Natural killer cell (primary cell): ENCODE measurements around the gene NLGN4X. TPM values are rescaled to one million over a fixed set of nuclear protein-coding genes. Genes with fewer than 3 reads are reported as not detected.

ENCODE experiments used
- ATAC-seq, 3 donors: fragments of 150-1000 bp in 2 of 3; fragments of 200-7000 bp in 1 of 3; cut with Tn5 transposase; 1 replicate in 1 of 3; 2 replicates in 2 of 3; pipeline ENCODE4 v1.10.0; 2021; ENCODE audit warnings: mild to moderate bottlenecking in 2 of 3, moderate library complexity in 2 of 3
- DNase-seq, 2 donors: peaks; one replicate each; pipeline versions ENCODE4 v3.0.0 to v3.0.0-alpha.2; 2013 to 2021; ENCODE audit warnings: mixed read lengths in 1 of 2
- H3K27ac ChIP-seq: one replicate; pipeline ENCODE4 v1.5.1; 2013; ENCODE audit warnings: mild to moderate bottlenecking, low read length
- H3K27me3 ChIP-seq: one replicate; pipeline ENCODE4 v1.6.1; 2013; ENCODE audit warnings: low read length; ENCODE audit not compliant: control insufficient read depth, insufficient read depth
- H3K36me3 ChIP-seq: one replicate; pipeline ENCODE4 v1.6.1; 2013; ENCODE audit warnings: low read length; ENCODE audit not compliant: control insufficient read depth, insufficient read depth
- H3K4me1 ChIP-seq: one replicate; pipeline ENCODE4 v1.6.1; 2013; ENCODE audit warnings: low read length; ENCODE audit not compliant: control insufficient read depth, insufficient read depth
- H3K4me3 ChIP-seq: one replicate; pipeline ENCODE4 v1.5.1; 2013; ENCODE audit warnings: low read length
- H3K9me3 ChIP-seq: one replicate; pipeline ENCODE4 v1.6.1; 2013; ENCODE audit warnings: low read length; ENCODE audit not compliant: control insufficient read depth, insufficient read depth
- H3K27ac Mint-ChIP-seq, 2 donors: one replicate each; pipeline ENCODE4 v1.8.0; 2022; ENCODE audit warnings: mild to moderate bottlenecking in 2 of 2, mixed read lengths in 2 of 2, moderate library complexity in 1 of 2
- H3K27me3 Mint-ChIP-seq, 2 donors: one replicate each; pipeline ENCODE4 v1.8.0; 2022; ENCODE audit warnings: low read depth in 2 of 2, mixed read lengths in 2 of 2
- H3K36me3 Mint-ChIP-seq: one replicate; pipeline ENCODE4 v1.8.0; 2022; ENCODE audit warnings: mixed read lengths
- H3K4me1 Mint-ChIP-seq, 2 donors: one replicate each; pipeline ENCODE4 v1.8.0; 2022; ENCODE audit warnings: mixed read lengths in 2 of 2
- H3K4me3 Mint-ChIP-seq: one replicate; pipeline ENCODE4 v1.8.0; 2022; ENCODE audit warnings: mild to moderate bottlenecking, moderate library complexity, mixed read lengths
- H3K9me3 Mint-ChIP-seq, 2 donors: one replicate each; pipeline ENCODE4 v1.8.0; 2022; ENCODE audit warnings: mixed read lengths in 2 of 2
- CTCF ChIP-seq: fragments of 200-600 bp; IDR thresholded peaks from one replicate; pipeline ENCODE4 v1.8.0; 2022; ENCODE audit warnings: antibody characterized with exemption
- WGBS: methylation state at CpG from one replicate; pipeline ENCODE4 v1.1.7; 2013; ENCODE audit warnings: missing lambda C conversion rate; ENCODE audit not compliant: insufficient coverage; 5-methylcytosine and 5-hydroxymethylcytosine counted together
- intact Hi-C: fragments of 100-400 bp; cut with micrococcal nuclease; formaldehyde crosslinking; loops from one replicate; pipeline ENCODE4 v1.14.2; 2022
- total RNA-seq, 4 donors: library from RNA; stranded (reverse); fragments of 120-200 nt in 1 of 4; gene quantifications; one replicate each; pipeline versions ENCODE4 v1.2.3 to v1.2.4, GENCODE V29; 2013 to 2022

NLGN4X gene
- total RNA-seq, 3 donors from 2014 or later (not counting 1 experiment from before 2014, with no cell fraction given) = not detected

GRCh38 chrX:6187256-6187655, 41.4 kb downstream of the NLGN4X start:
- no peak overlapping the region for H3K27ac Mint-ChIP-seq

GRCh38 chrX:6184900-6185515, 43.7 kb downstream of the NLGN4X start:
- Histone ChIP-seq H3K36me3 (no peaks in the 10 kb centered on the region), H3K4me3 (no peak overlapping the region), H3K27ac (no peak overlapping the region), H3K9me3 (no peaks in the 10 kb centered on the region), H3K4me1 (no peaks in the 10 kb centered on the region), H3K27me3 (no peaks in the 10 kb centered on the region)
- H3K27ac Mint-ChIP-seq = no peak overlapping the region
- H3K36me3 Mint-ChIP-seq = no peaks in the 10 kb centered on the region
- peaks cover 7% of the 10 kb centered on the region in 2 donors for H3K9me3 Mint-ChIP-seq
- H3K4me1 Mint-ChIP-seq = no peaks in the 10 kb centered on the region
- ATAC-seq = no peak
- no peak overlapping the region for H3K4me3 Mint-ChIP-seq
- no peaks in the 10 kb centered on the region for H3K27me3 Mint-ChIP-seq
- no peak for DNase-seq
- 39% methylated on average over 3 of the region's 4 CpGs for WGBS
- no peak for TF ChIP-seq CTCF
- intact Hi-C loops = no loop called here

More at GRCh38 chrX:6187256-6187655, 41.4 kb downstream of the NLGN4X start:
- TF ChIP-seq CTCF = no peak
- no peak for ATAC-seq
- H3K4me3 Mint-ChIP-seq = no peak overlapping the region
- H3K9me3 Mint-ChIP-seq = peaks cover under 1 to 2% of the 10 kb centered on the region in 2 donors
- WGBS = 95% methylated on average over 24 of the region's 28 CpGs
- no peaks in the 10 kb centered on the region for H3K27me3 ChIP-seq
- H3K4me3 ChIP-seq = no peak overlapping the region
- no peaks in the 10 kb centered on the region for H3K27me3 Mint-ChIP-seq
- H3K4me1 Mint-ChIP-seq = no peaks in the 10 kb centered on the region
- H3K27ac ChIP-seq = no peak overlapping the region
- H3K4me1 ChIP-seq = no peaks in the 10 kb centered on the region
- H3K36me3 ChIP-seq = no peaks in the 10 kb centered on the region
- H3K36me3 Mint-ChIP-seq = no peaks in the 10 kb centered on the region
- intact Hi-C loops = no loop called here
- no peak for DNase-seq
- H3K9me3 ChIP-seq = no peaks in the 10 kb centered on the region

- WGBS = 100% methylated on average over 3 of the region's 3 CpGs
- ATAC-seq (no peak), DNase-seq (no peak)
- peaks cover 15% of the 10 kb centered on the region in 2 donors for H3K9me3 Mint-ChIP-seq
- Histone ChIP-seq H3K4me3 (no peak overlapping the region), H3K4me1 (no peaks in the 10 kb centered on the region), H3K36me3 (no peaks in the 10 kb centered on the region), H3K9me3 (no peaks in the 10 kb centered on the region), H3K27me3 (no peaks in the 10 kb centered on the region), H3K27ac (no peak overlapping the region)
- no peak overlapping the region for H3K27ac Mint-ChIP-seq
- TF ChIP-seq CTCF = no peak
- H3K4me3 Mint-ChIP-seq = no peak overlapping the region
- H3K27me3 Mint-ChIP-seq = no peaks in the 10 kb centered on the region
- H3K4me1 Mint-ChIP-seq = no peaks in the 10 kb centered on the region
- no peaks in the 10 kb centered on the region for H3K36me3 Mint-ChIP-seq
- intact Hi-C loops = no loop called here
Observed at GRCh38 chrX:6175914-6176313, 52.8 kb downstream of the NLGN4X start.

DNA sequence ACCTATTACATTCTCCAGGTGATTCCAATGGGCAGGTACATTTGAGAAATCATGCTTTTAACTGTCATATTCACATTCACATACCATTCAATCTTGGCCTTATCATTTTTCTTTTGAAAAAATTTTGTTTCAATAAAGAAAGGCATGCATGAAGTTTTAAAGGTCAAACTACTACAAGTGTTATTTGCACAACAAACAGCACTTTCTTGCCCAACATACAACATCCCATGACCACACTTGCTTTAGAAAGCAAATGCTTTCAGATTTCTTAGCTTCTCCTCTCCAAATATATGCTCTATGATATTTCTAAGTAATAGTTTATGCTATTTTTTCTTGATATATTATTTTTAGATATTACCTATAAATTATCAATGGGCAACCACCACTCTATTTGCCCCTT, 58.2 kb downstream of the NLGN4X start:
- H3K27ac ChIP-seq = no peak overlapping the region
- no peak for ATAC-seq
- H3K4me3 ChIP-seq = no peak overlapping the region
- no peaks in the 10 kb centered on the region for H3K36me3 ChIP-seq
- H3K27me3 ChIP-seq = no peaks in the 10 kb centered on the region
- TF ChIP-seq CTCF = no peak
- H3K9me3 ChIP-seq = no peaks in the 10 kb centered on the region
- no peak overlapping the region for H3K27ac Mint-ChIP-seq
- H3K36me3 Mint-ChIP-seq = no peaks in the 10 kb centered on the region
- no peak for DNase-seq
- H3K27me3 Mint-ChIP-seq = no peaks in the 10 kb centered on the region
- no peak overlapping the region for H3K4me3 Mint-ChIP-seq
- intact Hi-C loops = no loop called here
- peaks cover 11 to 14% of the 10 kb centered on the region in 2 donors for H3K9me3 Mint-ChIP-seq
- no peaks in the 10 kb centered on the region for H3K4me1 Mint-ChIP-seq
- H3K4me1 ChIP-seq = no peaks in the 10 kb centered on the region
